Measurements from ENCODE around the gene TM9SF1. TPM values are rescaled to one million over a fixed set of nuclear protein-coding genes. Genes with fewer than 3 reads are reported as not detected.

Gene TM9SF1
- total and polyA plus RNA-seq, 2 of the 13 experiments (the other 11 are each of a cell fraction or from before 2014, with no cell fraction given): 83.2 to 110 TPM

- TF ChIP-seq, protein P1, sequence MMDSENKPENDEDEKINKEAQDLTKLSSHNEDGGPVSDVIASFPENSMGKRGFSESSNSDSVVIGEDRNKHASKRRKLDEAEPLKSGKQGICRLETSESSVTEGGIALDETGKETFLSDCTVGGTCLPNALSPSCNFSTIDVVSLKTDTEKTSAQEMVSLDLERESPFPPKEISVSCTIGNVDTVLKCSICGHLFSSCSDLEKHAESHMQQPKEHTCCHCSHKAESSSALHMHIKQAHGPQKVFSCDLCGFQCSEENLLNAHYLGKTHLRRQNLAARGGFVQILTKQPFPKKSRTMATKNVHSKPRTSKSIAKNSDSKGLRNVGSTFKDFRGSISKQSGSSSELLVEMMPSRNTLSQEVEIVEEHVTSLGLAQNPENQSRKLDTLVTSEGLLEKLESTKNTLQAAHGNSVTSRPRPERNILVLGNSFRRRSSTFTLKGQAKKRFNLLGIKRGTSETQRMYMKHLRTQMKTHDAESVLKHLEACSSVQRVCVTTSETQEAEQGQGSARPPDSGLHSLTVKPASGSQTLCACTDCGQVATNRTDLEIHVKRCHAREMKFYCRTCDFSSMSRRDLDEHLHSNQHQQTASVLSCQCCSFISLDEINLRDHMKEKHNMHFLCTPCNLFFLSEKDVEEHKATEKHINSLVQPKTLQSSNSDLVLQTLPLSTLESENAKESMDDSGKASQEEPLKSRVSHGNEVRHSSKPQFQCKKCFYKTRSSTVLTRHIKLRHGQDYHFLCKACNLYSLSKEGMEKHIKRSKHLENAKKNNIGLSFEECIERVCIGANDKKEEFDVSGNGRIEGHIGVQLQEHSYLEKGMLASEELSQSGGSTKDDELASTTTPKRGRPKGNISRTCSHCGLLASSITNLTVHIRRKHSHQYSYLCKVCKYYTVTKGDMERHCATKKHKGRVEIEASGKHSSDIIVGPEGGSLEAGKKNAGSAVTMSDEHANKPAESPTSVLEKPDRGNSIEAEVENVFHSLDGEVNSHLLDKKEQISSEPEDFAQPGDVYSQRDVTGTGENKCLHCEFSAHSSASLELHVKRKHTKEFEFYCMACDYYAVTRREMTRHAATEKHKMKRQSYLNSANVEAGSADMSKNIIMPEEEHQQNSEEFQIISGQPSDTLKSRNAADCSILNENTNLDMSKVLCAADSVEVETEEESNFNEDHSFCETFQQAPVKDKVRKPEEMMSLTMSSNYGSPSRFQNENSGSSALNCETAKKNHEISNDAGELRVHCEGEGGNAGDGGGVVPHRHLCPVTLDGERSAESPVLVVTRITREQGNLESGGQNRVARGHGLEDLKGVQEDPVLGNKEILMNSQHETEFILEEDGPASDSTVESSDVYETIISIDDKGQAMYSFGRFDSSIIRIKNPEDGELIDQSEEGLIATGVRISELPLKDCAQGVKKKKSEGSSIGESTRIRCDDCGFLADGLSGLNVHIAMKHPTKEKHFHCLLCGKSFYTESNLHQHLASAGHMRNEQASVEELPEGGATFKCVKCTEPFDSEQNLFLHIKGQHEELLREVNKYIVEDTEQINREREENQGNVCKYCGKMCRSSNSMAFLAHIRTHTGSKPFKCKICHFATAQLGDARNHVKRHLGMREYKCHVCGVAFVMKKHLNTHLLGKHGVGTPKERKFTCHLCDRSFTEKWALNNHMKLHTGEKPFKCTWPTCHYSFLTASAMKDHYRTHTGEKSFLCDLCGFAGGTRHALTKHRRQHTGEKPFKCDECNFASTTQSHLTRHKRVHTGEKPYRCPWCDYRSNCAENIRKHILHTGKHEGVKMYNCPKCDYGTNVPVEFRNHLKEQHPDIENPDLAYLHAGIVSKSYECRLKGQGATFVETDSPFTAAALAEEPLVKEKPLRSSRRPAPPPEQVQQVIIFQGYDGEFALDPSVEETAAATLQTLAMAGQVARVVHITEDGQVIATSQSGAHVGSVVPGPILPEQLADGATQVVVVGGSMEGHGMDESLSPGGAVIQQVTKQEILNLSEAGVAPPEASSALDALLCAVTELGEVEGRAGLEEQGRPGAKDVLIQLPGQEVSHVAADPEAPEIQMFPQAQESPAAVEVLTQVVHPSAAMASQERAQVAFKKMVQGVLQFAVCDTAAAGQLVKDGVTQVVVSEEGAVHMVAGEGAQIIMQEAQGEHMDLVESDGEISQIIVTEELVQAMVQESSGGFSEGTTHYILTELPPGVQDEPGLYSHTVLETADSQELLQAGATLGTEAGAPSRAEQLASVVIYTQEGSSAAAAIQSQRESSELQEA (CRISPR knock-in tag; IDR thresholded peaks at IDR 0.05; ENCODE audit: not compliant biosample characterization): no peak
- peak; percentile 37; the same call in 1 of the 2 replicates for TF ChIP-seq JUNB (CRISPR knock-in tag; IDR thresholded peaks at IDR 0.05; ENCODE audit: borderline replicate concordance)
- no peak for TF ChIP-seq ZNF749 (CRISPR knock-in tag; IDR thresholded peaks at IDR 0.05; ENCODE audit: borderline replicate concordance)
- TF ChIP-seq ZNF550 (CRISPR knock-in tag; IDR thresholded peaks at IDR 0.05; ENCODE audit: borderline replicate concordance): no peak
- TF ChIP-seq ZBTB2 (CRISPR knock-in tag; IDR thresholded peaks at IDR 0.05; ENCODE audit: low read depth): no peak
- no peak for TF ChIP-seq TFE3 (CRISPR knock-in tag; IDR thresholded peaks at IDR 0.05)
- TF ChIP-seq ZNF12 (CRISPR knock-in tag; IDR thresholded peaks at IDR 0.05): no peak
- TF ChIP-seq PPARG (CRISPR knock-in tag; conservative IDR thresholded peaks at IDR 0.05): no peak
- 0 out of 4 replicates have a peak, but pooled peaks of 1 of the 2 experiments have one; percentile 29 for TF ChIP-seq ATF4 (CRISPR knock-in tag; IDR thresholded peaks at IDR 0.05)
- TF ChIP-seq THAP9 (CRISPR knock-in tag; IDR thresholded peaks at IDR 0.05; ENCODE audit: borderline replicate concordance): no peak
- no peak for TF ChIP-seq ZNF24 (IDR thresholded peaks at IDR 0.05)
Observed at GRCh38 chr14:24204163-24205146, 9.2 kb upstream of the TM9SF1 start (continued).
